ENCODE measurements around the gene ITIH2.
"Not testable (repeated sequence)": the region's sequence is repeated elsewhere in the genome, so short reads cannot be mapped to it uniquely, and the experiment has no call there.

The ITIH2 gene

GRCh38 chr10:7748637-7749036, 45.5 kb downstream of the ITIH2 start:
- DNase-seq = not testable (repeated sequence)

GRCh38 chr10:7750222-7750621, 47.1 kb downstream of the ITIH2 start:
- DNase-seq = no peak

DNA sequence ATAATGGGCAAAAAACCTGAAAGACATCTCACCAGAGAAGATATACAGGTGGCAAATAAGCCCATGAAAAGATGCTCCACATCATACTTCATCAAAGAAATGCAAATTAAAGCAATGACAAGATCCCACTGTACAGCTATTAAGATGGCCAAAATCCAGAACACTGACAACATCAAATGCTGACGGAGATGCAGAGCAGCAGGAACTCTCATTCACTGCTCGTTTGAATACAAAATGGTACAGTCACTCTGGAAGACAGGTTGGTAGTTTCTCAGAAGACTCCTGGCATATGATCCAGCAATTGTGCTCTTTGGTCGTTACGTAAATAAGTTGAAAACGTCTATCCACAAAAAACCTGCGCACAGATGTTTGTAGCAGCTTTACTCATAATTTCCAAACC, 49.1 kb downstream of the ITIH2 start:
- DNase-seq = no peak

- DNase-seq = no peak
Measured at GRCh38 chr10:7755103-7755502, 52.0 kb downstream of the ITIH2 start.

DNA sequence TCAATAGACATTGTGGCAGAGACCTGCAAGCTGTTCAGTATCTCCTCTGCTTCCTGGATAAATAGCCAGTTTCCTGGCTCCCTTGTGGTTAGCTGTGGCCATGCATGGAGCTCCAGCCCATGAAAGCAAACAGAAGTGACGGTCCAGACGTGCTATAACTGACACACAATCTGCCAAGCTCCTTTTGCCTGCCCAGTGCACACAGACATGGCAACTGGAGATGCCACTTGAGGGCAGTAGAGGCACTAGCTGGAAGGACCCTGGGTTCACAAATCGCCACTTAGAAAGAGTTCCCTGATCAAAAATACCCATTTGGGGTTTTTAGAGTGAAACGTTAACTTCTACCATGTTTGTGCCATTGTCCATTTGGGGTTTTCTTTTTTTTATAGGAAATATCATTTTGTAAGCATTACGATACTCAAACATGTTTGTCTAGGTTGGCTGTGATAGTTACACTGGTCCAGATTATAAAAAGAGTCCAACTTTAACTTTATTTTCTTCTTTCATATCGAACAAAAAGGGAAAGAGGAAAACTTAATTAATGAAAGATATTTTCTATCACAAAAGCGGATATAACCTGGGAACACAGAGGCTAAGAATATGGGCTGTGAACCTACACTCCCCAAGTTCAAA, 53.4 kb downstream of the ITIH2 start:
- no peak for DNase-seq

DNA sequence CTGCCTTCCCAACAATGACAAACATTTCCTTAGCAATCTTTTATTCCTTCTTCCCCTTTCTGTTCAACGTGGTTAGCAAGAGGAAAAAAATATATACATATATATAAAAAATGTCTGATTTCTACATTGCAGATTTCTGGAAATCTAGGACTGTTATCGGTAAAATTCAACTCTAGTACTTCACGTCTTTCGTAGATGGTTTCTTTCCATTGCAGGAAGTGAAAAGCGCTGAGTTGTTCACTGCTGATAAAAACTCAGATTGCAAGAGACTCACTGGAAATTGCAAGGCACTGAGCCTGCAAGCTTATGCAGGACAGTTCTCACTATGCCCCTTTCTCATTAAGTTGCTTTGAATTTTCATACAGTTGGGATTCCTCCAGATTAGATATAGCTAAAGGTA, 60.8 kb downstream of the ITIH2 start:
- no peak for DNase-seq

DNA sequence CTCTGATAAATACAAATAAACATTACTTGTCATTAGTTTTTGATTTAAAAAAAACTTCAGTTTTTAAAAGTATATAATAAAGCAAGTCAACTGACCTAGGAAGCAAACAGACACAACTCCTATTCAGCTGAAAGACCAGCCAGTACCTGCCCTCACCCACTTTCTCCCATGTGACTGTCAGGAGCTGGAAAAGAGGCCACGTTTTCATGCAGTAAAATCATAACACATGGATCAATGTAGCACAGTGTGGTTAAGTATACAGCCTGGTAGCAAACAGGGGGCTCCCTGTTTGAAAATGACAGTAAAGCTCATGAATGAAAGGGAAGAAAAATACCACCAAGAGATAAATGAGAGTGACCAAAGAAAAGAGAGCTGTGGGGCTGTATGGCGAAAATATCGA, 63.1 kb downstream of the ITIH2 start:
- no peak for DNase-seq

GRCh38 chr10:7767209-7767608, 64.1 kb downstream of the ITIH2 start:
- DNase-seq = no peak

- no peak for DNase-seq
Measured at GRCh38 chr10:7768417-7768816, 65.3 kb downstream of the ITIH2 start.

GRCh38 chr10:7773845-7774801, 71.0 kb downstream of the ITIH2 start:
- DNase-seq = no peak

DNA sequence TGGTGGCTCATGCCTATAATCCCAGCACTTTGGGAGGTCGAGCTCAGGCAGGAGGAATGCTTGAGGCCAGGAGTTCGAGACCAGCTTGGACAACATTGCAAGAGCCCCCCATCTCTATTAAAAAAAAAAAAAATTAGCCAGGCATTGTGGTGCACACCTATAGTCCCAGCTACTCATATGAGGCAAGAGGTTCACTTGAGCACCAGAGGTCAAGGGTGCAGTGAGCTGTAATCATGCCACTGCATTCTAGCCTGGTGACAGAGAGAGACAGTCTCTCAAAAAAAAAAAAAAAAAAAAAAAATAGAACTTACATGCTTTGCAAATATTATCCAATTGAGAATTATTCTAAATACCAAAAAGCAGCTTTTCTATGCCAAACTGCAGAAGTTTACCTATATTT, 73.7 kb downstream of the ITIH2 start:
- DNase-seq = no peak

DNA sequence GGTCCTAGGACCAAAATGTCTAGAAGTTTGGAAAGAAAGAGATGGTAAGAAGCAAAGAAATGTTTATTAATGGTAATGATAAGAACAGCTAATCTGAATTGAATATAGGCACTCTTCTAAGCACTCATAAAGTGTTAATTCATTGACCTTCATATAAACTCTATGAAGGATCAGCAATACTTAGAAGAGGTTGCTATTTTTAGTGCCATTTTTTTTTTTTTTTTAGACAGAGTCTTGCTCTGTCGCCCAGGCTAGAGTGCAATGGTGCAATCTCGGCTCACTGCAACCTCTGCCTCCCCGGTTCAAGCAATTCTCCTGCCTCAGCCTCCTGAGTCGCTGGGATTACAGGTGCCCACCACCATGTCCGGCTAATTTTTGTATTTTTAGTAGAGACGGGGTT, 79.1 kb downstream of the ITIH2 start:
- DNase-seq = not testable (repeated sequence)

GRCh38 chr10:7786430-7786829, 83.3 kb downstream of the ITIH2 start:
- DNase-seq = no peak

DNA sequence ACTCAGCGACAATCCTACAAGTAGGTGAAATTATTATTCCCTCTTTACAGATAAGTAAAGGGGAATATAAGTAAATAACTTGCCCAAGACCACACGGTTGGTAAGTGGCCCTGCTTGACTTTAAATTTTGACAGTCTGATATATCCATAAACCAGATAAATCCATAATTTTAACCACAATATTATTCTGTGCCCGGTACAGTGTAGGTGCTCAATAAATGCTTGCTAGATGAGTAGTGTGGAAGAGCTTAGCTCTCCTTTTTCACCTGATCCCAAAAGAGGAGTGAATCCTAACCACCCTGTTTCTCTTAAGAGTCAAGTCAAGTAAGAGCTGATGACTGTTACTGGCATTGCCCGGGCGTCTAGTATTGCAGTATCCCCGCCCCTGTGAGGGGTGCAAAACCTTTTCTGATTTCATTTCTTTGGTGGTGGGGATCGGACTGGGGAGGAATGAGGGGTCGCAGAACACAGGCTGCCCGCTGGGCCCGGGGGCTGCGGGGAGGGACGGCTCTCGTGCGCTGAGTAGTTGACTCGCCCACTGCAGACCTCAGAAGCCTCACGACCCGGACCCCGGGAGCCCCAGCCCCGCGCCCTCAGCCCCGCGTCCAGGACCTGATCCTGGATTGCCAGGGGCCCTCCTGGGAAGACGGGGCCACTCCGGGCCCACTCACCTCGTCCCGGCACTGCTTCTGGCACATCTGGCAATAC, 84.2 kb downstream of the ITIH2 start:
- no peak for DNase-seq

DNA sequence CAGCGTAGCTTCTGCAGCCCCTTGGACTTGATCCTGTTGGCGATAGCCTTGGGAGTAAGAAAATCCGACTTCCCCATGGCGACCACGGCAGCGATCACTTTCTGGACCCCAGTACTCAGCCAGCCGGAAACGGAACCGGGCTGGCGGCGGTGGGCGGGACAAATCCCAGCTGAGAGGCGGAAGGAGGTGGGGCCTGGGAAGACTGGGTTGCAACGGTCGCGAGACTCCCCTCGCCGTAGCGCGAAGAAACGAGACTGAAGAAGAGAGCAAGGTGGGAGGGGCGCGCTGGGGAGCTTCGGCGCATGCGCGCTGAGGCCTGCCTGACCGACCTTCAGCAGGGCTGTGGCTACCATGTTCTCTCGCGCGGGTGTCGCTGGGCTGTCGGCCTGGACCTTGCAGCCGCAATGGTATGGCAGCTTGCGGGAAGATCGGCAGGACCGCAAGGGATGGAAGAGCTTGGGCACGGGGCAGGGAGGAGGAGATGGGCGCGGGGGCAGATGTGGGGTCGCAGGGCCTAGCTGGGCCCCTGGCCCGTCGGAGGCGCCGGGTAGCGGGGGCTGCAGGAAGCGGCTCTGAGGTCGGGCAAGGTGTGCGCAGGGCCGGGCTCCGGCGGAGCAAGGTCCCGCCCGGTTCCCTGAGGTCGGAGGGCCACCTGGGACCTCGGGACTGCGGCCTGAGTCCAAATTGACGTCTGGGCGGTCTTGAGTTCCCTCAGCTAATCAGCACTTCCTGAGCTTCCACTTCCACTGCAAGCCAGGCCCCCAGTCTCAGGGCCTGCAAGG, 84.9 kb downstream of the ITIH2 start, which contains the start of the genes ATP5F1C and KIN:
Gene ATP5F1C (plus strand): TSS at position 321 of the 782 bp plus-strand sequence. CDS start 31 bp downstream, at position 352.
Gene KIN (minus strand): TSS at position 137 of the 782 bp plus-strand sequence. CDS start 60 bp downstream, at position 77.
- peak; percentile 97 for DNase-seq

DNA sequence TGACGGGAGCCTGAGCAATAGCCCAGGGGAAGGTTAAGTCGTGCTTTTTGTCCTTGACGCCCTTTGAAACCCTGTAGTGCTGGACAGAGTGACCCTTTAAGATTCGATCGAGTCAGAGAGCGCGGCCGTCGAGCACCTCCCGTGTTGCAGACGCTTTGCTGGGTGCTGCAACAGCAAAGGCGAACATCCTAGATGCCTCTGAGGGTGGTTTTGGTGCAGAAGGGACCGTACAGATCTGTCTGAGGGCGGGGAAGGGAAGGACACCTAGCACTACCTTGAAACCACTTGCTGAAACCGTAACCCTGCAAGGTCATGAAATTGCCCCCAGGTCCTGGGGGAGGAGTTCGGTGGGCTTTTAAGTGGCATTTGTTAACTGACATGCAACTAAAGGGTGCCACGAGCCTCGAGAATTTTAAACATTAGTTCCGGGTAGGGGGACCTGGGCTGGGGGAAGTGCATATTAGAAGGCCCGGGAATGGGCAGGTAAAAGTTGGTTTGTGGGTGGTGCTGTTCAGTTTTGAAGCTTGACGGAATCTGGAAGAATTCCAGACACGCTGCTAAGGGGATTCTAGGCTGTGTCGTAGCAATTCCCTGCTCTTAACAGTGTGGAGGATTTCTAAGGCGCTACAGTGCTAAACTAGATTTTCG, 85.6 kb downstream of the ITIH2 start:
- DNase-seq = no peak

- DNase-seq = no peak
Measured at GRCh38 chr10:7789390-7789789, 86.3 kb downstream of the ITIH2 start.

DNA sequence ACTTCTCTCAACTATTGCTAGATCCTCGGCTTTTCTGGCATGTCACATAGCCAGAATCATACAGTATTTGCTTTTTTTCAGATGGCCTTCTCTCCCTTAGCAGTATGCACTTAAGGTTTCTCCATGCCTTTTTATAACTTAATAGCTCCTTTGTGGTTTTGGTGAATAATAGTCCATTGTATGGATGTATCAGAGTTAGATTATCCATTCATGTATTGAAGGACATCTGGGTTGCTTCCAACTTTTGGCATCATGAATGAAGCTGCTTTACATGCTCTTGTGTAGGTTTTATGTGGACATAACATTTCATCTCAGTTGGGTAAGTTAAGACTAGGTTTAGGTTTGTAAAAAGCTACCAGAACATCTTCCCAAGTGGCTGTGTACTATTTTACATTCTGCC, 89.4 kb downstream of the ITIH2 start:
- DNase-seq = no peak

DNA sequence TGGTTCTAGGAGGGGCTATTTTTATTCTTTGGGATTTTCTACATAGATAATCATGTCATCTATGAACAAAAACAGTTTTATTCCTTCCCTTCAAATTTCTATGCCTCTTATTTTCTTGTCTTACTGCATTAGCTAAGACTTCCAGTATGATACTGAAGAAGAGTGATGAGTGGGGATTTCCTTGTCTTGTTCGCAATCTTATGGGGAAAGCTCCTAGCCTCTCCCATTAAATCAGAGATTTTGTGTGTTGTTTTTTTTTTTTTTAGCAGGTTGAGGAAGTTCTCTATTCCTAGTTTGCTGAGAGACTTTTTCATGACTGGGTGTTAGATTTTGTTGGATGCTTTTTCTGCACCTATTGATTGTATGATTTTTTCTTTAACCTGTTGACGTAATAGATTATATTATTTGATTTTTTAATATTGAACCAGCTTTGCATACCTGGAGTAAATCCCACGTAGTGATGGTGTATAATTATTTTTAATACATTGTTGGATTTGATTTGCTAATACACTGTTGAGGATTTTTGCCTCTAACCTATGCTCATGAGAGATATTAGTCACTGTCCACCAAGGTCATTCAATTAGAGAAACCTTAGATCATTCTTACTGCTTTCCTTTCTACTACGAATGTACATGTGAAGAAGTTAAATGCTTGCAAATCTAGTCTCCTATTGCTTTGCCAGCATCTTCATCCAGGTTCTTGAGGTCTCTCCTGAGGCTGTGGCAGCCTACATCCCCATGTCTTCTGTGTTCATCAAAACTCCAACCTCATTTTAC, 91.3 kb downstream of the ITIH2 start:
- DNase-seq = no peak

GRCh38 chr10:7795605-7796004, 92.5 kb downstream of the ITIH2 start:
- no peak for DNase-seq

DNA sequence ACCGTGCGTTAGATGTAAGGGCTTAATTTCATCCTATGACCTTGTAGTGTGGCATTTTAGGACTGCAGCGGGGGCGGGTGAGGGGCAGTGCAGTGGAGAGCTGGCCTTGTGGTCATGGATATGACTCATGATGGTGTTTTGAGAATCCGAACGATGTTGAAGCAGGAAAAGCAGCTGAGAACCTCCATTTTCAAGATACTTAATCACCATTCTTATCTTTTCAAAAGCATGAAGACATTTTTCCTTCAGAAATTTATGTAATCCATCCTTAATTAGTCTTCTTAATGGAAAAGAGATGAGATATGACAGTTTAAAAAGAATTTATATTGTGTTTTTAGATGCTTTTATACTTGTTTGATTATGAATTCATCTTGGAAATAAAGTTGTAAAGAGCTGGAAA, 94.5 kb downstream of the ITIH2 start:
- no peak for DNase-seq

Measured in activated gamma-delta T cell treated with Interleukin-2 at 50 U/mL for 16 hours (primary cell).